HG02973 (cell line): ENCODE results near the gene TRIM25.

ENCODE experiments used
- ATAC-seq: cut with Tn5 transposase; IDR thresholded peaks from one replicate; pipeline ENCODE4 v1.9.1; 2021; ENCODE audit warnings: moderate library complexity; ENCODE audit not compliant: unreplicated experiment

The TRIM25 gene

DNA sequence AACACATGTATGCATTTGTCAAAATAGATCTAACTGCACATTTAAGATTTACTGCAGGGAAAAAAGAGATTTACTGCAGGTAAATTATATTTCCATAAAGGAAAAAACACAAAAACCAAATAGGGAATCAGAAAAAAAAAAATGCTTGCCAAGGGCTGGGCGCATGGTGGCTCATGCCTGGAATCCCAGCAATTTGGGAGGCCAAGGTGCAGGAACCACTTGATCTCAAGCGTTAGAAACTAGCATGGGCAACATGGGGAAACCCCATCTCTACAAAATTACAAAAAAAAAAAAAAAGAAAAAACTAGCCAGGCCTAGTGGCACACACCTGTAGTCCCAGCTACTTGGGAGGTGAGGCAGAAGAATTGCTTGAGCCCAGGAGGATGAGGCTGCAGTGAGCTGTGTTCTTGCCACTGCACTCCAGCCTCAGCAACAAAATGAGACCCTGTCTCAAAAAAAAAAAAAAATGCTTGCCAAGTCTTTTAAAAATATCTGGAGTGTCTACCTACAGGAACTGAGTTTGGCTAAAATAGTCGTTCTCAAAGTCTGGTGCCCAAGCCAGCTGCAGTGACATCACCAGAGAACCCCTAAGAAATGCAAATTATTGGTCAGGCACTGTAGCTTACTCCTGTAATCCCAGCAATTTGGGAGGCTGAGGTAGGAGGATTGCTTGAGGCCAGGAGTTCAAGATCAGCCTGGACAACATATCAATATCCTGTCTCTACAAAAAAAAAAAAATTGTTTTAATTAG lies 17.5 kb downstream of the TRIM25 start:
- ATAC-seq: no peak

DNA sequence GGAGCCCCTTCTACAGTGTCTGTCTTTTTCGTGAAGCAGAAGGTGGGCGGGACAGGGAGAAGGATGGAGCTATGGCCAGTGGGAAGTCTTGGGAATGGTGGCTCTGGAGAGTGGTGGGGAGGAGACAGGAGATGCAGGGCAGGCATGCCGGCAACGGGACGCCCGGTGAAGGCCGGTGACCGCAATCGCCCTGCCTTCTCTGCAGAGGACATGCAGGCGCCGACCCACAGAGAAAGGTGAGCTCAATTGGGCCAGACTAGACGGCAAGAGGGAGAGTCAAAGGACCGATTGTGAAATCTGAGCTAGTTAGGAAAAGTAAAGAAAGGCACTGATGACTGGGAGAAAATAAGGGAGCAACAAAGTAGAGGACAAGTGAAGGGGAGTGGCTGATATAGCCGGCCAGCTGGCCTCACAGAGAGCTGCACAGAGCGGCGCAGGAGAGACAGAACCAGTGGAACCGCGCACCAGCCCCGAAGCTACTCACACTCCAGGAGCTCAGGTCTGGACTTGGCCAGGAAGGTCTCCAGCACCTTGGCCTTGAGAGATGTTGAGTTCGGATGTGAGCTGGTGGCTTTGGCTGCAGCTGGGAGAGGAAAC lies 18.9 kb downstream of the TRIM25 start:
- ATAC-seq: no peak

DNA sequence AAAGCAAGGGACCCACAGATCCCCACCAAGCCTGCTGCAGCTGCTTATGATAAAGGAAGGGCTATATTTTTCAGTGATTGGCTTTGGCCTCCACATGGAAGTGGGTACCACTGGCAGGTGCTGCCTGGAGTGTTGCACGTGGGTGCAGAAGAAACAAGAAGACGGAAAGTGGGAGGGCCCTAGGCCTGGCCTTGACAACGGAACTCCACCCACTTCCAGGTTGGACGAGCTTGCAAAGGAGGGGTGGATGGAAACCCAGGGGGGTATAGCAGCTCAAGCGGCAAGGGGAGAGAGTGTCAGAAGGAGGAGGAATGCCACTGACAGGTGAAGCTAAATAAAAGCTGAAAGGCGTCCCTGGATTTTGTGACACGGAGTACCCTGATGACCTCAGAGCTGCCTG lies 20.3 kb downstream of the TRIM25 start:
- ATAC-seq: no peak

DNA sequence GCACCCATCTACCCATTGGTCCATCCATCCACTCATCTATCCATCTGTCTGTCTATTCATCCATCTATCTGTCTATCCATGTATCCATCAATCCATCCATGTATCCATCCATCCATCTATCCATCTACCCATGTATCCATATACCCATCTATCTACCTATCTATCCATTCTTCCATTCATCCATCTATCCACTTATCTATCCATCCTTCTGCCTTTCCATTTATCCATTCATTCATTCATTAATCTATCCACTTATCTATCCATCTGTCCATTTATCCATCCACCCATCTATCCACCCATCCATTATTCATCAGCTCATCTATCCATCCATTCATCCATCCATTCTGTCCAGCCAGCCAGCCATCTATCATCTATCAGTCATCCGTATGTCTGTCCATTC lies 21.5 kb downstream of the TRIM25 start:
- no peak for ATAC-seq

DNA sequence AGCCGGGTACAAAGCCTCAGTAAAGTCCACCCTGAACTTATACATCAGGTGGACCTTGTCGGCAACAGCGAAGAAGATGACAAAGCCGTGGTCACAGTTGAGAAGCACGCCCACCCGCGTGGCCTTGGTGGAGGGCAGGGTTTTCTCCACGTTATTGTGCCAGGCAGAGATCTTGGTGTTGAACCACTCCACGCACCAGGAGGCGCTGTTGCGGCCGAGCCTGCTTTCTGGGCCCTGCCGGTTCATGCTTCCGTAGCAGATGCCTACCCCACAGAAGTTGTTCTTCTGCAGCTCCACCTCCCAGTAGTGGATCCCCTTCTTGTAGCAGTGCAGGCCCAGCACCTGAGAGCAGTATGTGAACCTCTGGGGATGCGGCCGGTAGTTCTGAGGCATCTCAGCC lies 22.1 kb downstream of the TRIM25 start:
- no peak for ATAC-seq

DNA sequence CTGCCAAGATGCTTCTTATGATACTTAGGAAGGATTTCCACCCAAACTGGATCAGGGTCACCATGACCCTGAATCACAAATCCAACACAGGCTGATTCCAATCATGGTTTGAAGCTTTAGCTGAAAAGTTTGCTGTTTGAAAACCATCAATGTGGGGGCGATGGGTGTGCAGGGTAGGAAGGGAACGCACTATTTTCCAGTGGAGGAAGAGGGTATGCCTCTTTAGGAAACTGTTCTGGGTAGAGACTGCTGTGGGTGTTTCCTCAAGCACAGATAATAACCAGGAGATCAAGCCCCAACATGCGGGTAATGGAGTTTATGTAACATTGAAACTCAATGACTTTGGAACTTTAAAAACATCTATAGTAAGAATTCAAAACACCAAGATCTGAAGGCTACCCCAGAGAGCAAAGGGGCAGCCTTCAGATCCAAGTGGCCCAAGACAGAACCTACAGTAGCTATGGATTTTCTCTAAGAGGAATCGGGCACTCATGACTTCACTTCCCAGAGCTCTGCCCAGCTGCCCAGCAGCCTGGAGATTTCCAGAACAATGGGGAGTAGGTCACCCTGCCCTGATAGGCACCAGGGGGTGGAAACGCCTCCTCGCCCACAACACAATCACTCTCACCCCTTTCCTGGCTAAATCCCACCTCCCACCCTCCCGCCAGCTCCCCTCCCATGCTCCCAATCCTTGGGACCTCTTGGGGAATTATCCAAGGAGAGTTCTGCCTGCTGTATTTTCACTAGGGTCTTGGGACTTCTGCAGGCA lies 22.8 kb downstream of the TRIM25 start:
- ATAC-seq: no peak

DNA sequence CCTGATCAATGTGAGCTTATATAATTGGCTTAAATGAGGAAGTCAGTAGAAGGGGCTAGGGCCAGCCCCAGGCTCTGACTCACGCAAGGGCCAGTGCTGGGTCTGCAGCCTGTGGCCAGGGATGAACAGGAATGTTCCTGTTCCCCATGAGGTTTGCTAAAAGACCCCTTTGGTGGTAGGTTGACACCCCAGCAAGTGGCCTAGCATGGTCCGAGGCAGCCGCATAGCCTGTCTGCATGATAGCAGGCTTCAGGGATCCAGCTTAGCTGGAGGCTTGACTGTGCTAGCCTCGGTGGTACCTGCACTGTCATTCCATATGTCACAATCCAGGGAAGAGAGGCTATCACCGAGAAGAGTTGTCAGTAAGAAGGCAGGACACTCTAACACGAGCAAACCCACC lies 23.5 kb downstream of the TRIM25 start:
- ATAC-seq: no peak

DNA sequence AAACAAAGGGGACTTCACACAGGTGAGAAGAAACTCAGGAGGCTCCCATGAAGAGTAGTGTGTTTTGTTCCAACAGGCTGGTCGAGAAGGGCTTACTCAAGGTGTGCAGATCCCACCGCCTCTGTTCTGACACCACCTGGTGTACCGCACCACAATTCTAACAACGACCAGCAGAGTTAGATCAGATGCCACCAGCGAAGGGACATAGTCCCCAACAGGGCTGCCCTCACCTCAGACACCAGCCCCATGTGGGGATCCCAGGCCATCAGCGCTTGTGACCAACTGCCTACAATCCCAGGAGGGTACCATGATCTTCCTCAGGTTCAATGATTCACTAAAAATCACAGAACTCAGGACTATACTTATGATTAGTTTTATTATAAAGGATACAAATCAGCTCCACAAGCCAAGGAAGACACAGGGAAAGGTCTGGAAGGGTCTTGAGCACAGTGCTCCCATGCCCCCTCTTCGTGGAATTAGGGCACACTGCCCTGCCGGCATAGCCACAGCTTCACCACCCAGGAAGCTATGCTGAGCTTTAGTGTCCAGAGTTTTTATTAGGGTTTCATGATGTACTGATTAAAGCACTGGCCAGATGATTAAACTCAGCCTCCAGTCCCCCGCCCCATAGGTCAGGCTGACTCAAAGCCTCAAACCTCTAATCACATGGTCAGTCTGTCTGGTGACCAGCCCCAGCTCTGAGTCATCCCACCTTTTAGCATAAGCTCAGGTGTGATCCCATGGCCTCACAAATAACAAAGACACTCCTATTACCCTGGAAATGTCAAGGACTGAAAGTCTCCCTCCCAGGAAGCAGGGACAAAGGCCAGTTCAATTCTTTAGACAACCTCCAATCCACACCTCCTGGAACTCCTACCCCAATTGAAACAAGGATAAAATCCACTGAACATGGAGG lies 26.0 kb downstream of the TRIM25 start:
- ATAC-seq: no peak

DNA sequence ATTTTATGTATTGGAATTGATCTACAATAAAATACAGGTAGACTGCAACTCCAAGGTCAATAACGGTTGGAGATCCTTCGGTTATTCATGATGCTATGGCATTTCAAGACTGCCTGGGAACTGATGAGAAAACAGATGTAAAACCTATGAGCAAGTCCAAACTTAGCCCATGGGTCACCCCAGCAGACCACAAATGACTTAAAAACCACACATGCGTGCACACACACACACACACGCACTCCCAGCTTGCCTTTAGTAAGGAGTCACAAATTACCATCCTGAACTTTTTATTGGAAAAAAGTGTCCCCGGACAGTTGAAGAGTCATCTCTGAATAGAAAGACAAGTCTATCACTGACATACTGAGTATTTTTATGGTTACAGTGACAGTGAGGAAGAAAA lies 26.7 kb downstream of the TRIM25 start:
- no peak for ATAC-seq

DNA sequence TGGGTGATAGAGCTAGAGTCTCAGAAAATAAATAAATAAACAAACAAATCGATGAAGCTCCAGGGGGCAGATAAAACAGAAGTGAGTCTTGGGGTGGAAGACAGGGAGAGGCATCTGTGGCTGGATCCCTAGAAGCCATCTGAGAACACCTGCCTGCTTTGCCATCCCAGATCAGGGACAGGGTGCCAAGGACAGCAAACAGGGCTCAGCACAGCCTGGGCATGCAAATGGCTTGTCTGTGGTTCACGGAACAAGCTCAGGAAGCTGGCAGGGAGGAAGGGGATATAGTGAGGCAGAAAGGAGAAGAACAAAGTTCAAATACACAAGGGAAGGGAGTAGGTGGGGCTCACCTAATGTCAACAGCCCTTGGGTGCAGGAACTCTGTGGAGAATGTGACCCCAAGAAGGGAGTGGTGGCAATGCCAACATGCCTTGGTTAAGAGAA lies 27.5 kb downstream of the TRIM25 start:
- ATAC-seq: no peak

DNA sequence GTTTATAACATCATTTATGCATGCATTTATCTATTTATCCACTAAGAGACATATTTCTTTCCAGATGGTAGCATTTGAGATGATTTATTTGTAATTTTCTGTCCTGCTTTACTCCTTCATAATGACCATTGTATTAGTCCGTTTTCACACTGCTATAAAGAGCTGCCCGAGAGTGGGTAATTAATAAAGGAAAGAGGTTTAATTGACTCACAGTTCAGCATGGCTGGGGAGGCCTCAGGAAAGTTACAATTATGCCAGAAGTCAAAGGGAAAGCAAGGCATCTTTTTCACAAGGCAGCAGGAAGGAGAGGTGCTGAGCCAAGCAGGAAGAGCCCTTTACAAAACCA lies 28.6 kb downstream of the TRIM25 start:
- ATAC-seq: no peak

DNA sequence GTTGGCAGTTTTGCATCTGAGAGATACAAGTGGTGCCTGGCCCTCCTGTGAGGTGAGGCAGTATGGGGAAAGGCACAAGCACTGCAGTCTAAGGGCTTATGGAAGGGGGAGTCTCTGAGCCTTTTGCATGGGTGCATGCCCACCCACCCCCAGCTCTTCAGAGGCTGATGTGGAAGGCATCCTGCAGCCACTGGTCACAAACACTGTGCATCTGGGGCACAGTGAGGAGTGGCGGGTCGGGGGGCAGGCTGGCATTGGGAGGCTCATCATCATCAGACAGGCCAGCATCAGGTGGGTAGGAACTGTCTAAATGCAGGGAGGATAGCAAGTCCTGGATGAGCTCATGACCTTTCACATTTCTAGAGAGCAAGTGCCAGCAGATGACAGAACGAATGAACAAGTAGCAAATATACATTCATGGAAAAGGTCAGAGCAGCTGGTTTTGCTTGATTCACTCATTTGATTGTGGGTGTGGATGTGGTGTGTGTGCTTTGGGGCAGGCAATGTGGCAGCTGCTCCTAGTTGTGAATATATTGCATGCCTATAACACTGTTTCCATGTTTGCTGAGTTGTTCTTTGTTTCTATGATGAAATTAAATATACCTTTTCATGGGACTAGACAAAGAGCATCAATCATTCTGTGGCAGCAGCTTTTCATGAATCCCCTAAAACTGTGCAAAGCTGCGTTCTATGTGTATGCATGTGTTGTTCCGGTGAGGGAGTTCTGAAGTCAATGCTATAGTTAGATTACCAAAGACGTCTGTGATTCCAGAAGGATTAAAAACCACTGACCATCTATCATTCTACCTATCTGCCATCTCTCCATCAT lies 29.2 kb downstream of the TRIM25 start:
- ATAC-seq: no peak

DNA sequence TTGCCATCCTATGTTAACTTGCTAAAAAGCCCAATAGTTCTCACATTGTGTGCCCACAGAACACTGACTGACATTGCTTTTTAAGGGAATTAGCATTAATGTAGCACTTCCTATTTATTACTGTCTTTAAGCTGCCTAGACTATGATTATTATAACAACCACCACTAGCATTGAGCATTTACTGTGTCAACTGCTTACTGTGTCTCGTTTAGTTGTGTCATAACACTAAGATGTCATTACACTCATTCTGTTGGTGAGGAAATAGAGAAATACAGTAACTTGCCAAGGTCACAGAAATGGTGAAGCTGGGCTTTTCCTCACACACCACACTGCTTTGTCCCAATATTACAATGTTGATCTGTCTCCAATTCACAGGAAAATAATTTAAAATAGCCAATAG lies 30.2 kb downstream of the TRIM25 start:
- ATAC-seq: no peak

DNA sequence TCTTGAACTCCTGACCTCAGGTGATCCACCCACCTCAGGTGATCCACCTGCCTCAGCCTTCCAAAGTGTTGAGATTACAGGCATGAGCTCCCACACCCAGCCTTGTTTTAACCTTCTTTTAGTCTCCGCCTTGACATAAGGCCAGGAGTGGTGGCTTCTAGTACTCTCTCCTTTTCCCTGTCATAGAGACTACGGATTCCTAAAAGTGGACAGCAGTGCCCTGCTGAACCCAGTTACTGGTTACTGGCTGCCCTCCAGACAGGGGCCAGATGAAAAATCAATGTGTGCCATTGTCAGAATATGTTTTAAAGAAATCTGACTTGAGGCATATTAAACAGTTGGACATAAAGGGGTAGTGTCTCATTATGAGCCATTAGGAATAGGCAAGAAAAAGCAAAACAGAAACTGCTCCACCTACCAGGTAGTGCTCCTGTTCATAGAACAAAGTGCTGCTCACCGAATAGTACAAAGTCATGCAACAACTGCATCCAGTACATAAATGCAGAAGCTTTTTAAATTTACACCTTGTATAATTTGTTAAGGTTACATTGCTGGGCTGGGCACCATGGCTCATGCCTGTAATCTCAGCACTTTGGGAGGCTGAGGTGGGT lies 32.1 kb downstream of the TRIM25 start:
- no peak for ATAC-seq

DNA sequence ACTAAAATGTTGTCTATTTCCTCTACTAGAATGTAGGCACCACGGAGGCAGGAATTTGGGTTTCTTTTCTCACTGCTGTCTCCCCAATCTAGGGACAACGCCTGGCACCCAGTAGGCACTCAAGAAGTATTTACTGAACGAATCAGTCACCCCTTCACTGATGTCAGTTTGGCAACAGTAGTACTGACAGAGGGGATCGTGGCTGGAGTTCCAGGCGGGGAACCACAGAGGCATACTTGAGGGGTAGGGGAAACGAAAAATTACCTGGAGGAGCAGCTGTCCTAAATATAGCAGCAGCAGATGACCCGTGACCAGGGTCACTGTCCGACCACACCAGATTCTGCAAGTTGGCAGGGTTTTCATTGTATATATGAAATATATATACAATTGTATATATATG lies 33.3 kb downstream of the TRIM25 start:
- ATAC-seq: no peak

DNA sequence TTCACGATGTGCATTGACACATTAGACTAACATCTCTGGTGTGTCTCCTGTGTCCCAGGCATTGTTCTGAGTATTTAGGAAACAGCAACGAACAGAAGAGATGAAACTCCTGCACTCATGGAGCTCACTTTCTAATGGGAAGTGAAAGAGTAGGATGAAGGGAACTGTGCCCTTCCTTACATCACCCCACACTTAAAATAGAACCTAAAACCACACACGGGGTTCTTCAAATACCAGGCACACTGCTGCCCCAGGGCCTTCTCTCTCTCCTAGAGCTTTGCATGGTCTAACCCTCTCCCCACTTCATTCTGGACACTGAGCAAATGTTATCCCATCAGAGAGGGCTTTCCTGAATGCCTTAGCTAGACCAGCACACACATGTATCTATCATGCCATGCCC lies 33.7 kb downstream of the TRIM25 start:
- no peak for ATAC-seq

DNA sequence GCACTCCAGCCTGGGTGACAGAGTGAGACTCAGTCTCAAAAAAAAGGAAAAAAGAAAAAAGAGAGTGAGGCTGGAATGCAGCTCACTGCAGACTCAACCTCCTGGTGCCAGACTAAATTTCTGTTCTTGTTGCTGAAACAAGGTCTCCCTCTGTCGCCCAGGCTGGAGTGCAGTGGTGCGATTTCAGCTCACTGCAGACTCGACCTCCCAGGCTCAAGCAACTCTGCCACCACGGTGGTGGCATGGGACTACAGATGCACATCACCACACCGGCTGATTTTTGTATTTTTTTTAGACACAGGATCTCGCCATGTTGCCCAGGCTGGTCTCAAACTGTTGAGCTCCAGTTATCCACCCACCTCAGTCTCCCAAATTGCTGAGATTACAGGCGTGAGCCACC lies 34.6 kb downstream of the TRIM25 start:
- no peak for ATAC-seq

DNA sequence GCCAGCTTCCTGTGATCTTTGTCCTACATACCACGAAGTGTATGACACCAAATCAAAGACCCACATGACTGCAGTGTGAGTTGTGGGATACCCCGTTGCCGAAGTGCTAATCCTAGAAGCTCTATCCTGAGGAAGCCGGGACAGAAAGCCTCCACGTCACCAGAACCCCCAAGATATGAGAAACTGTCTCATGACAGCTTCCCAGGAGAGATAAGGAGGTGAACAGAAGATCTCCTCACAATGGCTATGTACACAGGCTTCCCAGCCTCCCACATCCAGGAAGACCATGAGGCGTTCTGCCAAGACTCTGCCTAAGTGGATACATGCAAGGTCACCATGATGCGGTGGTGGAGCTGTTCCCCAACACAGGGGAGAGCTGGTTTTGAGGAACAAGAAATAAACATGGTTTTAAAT lies 37.1 kb downstream of the TRIM25 start:
- no peak for ATAC-seq

DNA sequence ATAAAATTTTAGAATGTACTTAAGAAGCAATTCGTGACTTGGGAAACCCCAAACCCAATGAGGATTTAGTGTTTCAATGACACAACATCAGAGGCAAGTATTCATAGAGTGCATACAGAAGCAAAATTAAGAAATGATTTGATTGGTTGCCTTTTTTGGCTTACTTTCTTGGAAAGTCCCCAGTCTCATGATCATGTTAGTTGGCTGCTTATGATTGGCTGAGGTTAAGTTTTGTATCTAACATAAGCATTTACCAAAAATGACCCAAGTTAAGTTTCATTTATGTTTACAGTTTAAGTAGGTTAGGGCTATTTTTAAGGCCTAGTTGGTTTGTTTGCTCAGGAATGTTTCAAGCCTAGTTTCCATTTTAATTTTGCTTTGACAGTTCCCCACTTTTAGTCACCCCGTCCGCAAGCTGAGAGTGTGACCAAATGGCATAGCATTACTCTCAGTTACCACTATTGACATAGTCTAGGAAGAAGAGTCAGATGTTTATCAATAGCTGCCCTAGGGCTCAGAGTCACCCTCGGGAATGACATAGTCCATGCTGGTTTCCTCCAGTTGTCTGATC lies 43.7 kb downstream of the TRIM25 start:
- no peak for ATAC-seq

DNA sequence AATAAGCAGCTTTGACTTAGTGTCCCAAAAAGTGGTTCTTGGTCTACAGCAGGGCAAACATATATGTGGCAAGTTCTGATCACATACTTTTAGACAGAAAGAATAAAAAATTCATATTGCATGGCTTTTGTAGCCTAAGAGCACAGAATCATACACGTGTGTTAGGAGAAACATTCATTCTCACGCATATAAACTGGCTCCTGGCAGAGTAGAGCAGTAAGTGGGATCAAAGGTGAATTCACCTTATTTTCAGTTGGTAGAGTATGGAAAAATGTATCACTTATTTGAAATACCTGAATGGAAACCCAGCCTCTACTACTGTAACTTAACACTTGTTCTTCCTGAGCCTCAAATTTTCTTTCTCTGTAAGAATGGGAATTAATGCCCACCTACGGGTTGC lies 45.1 kb downstream of the TRIM25 start:
- ATAC-seq: no peak
